Measurements from ENCODE around the gene RHBDL2. TPM values are rescaled to one million over a fixed set of nuclear protein-coding genes. Genes with fewer than 3 reads are reported as not detected.

Gene RHBDL2
- total RNA-seq, 2 experiments from 2014 or later, result not detected

GRCh38 chr1:38929054-38929453 lies 12.6 kb downstream of the RHBDL2 start:
- Mint-ChIP-seq H3K4me3 (no peak overlapping the region), H3K4me1 (ENCODE audit: low read depth) (no peaks in the 10 kb centered on the region), H3K36me3 (ENCODE audit: low read depth) (no peaks in the 10 kb centered on the region), H3K27me3 (no peaks in the 10 kb centered on the region), H3K27ac (no peak overlapping the region), H3K9me3 (no peaks in the 10 kb centered on the region)
- Histone ChIP-seq H3K27me3 (ENCODE audit: control insufficient read depth in 1 of 2, insufficient read depth in 2 of 2, low read length in 2 of 2) (no peaks in the 10 kb centered on the region), H3K4me3 (ENCODE audit: low read length) (no peak overlapping the region), H3K4me1 (ENCODE audit: insufficient read depth, low read length) (peaks cover 3% of the 10 kb centered on the region), H3K36me3 (ENCODE audit: insufficient read depth, low read length) (no peaks in the 10 kb centered on the region), H3K9me3 (ENCODE audit: control insufficient read depth in 1 of 2, insufficient read depth in 1 of 2, low read length in 2 of 2) (no peaks in the 10 kb centered on the region), H3K27ac (ENCODE audit: low read depth in 1 of 2, low read length in 2 of 2) (no peak overlapping the region)
- CTCF ChIA-PET, result no interaction called here
- POLR2A ChIA-PET, result no interaction called here
- no peak for DNase-seq
- TF ChIP-seq CTCF (IDR thresholded peaks at IDR 0.05), result no peak
- ATAC-seq (ENCODE audit: poor library complexity), result no peak
- intact Hi-C loops (cut with DNase I, micrococcal nuclease), result no loop called here

GRCh38 chr1:38926091-38926490 lies 15.5 kb downstream of the RHBDL2 start:
- no peak for TF ChIP-seq CTCF (IDR thresholded peaks at IDR 0.05)
- no peak for ATAC-seq (ENCODE audit: poor library complexity)
- Histone ChIP-seq H3K9me3 (ENCODE audit: control insufficient read depth in 1 of 2, insufficient read depth in 1 of 2, low read length in 2 of 2) (no peaks in the 10 kb centered on the region), H3K4me1 (ENCODE audit: insufficient read depth, low read length) (peaks cover 3% of the 10 kb centered on the region), H3K27ac (ENCODE audit: low read depth in 1 of 2, low read length in 2 of 2) (no peak overlapping the region), H3K4me3 (ENCODE audit: low read length) (no peak overlapping the region), H3K36me3 (ENCODE audit: insufficient read depth, low read length) (no peaks in the 10 kb centered on the region), H3K27me3 (ENCODE audit: control insufficient read depth in 1 of 2, insufficient read depth in 2 of 2, low read length in 2 of 2) (no peaks in the 10 kb centered on the region)
- ChIA-PET POLR2A (no interaction called here), CTCF (no interaction called here)
- no peaks in the 10 kb centered on the region for H3K9me3 Mint-ChIP-seq
- no peaks in the 10 kb centered on the region for H3K4me1 Mint-ChIP-seq (ENCODE audit: low read depth)
- H3K27ac Mint-ChIP-seq, result no peak overlapping the region
- no peaks in the 10 kb centered on the region for H3K27me3 Mint-ChIP-seq
- H3K4me3 Mint-ChIP-seq, result no peak overlapping the region
- no peak for DNase-seq
- H3K36me3 Mint-ChIP-seq (ENCODE audit: low read depth), result no peaks in the 10 kb centered on the region
- intact Hi-C loops (cut with DNase I, micrococcal nuclease), result no loop called here

- DNase-seq (no peak), ATAC-seq (ENCODE audit: poor library complexity) (no peak)
- POLR2A ChIA-PET, result no interaction called here
- Mint-ChIP-seq H3K27ac (no peak overlapping the region), H3K9me3 (no peaks in the 10 kb centered on the region), H3K36me3 (ENCODE audit: low read depth) (no peaks in the 10 kb centered on the region), H3K4me1 (ENCODE audit: low read depth) (no peaks in the 10 kb centered on the region), H3K4me3 (no peak overlapping the region), H3K27me3 (no peaks in the 10 kb centered on the region)
- H3K4me1 ChIP-seq (ENCODE audit: insufficient read depth, low read length), result peaks cover 3% of the 10 kb centered on the region
- intact Hi-C loops (cut with DNase I, micrococcal nuclease), result no loop called here
- CTCF ChIA-PET, result no interaction called here
- no peak overlapping the region for H3K27ac ChIP-seq (ENCODE audit: low read depth in 1 of 2, low read length in 2 of 2)
- no peak for TF ChIP-seq CTCF (IDR thresholded peaks at IDR 0.05)
- H3K27me3 ChIP-seq (ENCODE audit: control insufficient read depth in 1 of 2, insufficient read depth in 2 of 2, low read length in 2 of 2), result no peaks in the 10 kb centered on the region
- H3K4me3 ChIP-seq (ENCODE audit: low read length), result no peak overlapping the region
- H3K36me3 ChIP-seq (ENCODE audit: insufficient read depth, low read length), result no peaks in the 10 kb centered on the region
- no peaks in the 10 kb centered on the region for H3K9me3 ChIP-seq (ENCODE audit: control insufficient read depth in 1 of 2, insufficient read depth in 1 of 2, low read length in 2 of 2)
Measured at GRCh38 chr1:38925391-38925790, 16.2 kb downstream of the RHBDL2 start.

Data from CD4-positive, alpha-beta T cell (primary cell).